ENCODE results near the gene RPRD1A. TPM values are rescaled to one million over a fixed set of nuclear protein-coding genes. Genes with fewer than 3 reads are reported as not detected.
"Not testable (repeated sequence)": the region's sequence is repeated elsewhere in the genome, so short reads cannot be mapped to it uniquely, and the experiment has no call there.

RPRD1A gene
- total and polyA plus RNA-seq, 2 experiments from 2014 or later = 23.3 to 68.0 TPM

GRCh38 chr18:36083729-36084128, 16.4 kb upstream of the RPRD1A start:
- 76% methylated on average over 2 of the region's 2 CpGs for WGBS (ENCODE audit: low lambda C conversion rate, missing lambda C conversion rate)

GRCh38 chr18:36081118-36081517, 13.8 kb upstream of the RPRD1A start:
- H4K20me1 ChIP-seq (ENCODE audit: insufficient read depth, poor library complexity, severe bottlenecking); H3K27me3 ChIP-seq; H3K4me1 ChIP-seq (ENCODE audit: insufficient read depth); H3K4me2 ChIP-seq; H3K36me3 ChIP-seq (replicated peaks; ENCODE audit: insufficient read depth, low read depth); H3K79me2 ChIP-seq; H3K4me3 ChIP-seq; DNase-seq (ENCODE audit: low spot score); H3K9me2 ChIP-seq (replicated peaks; ENCODE audit: insufficient read depth); H3K27ac ChIP-seq; H3K9me3 ChIP-seq (ENCODE audit: low read depth); H2AFZ ChIP-seq: not testable (repeated sequence)
- 91% methylated on average over 2 of the region's 2 CpGs for WGBS (ENCODE audit: low lambda C conversion rate, missing lambda C conversion rate)

More at GRCh38 chr18:36083729-36084128, 16.4 kb upstream of the RPRD1A start:
- Histone ChIP-seq H4K20me1 (ENCODE audit: insufficient read depth, poor library complexity, severe bottlenecking) (no peaks in the 10 kb centered on the region), H3K27me3 (no peaks in the 10 kb centered on the region), H2AFZ (no peak overlapping the region), H3K4me3 (no peak overlapping the region), H3K4me2 (no peak overlapping the region), H3K9me3 (ENCODE audit: low read depth) (no peaks in the 10 kb centered on the region), H3K9me2 (replicated peaks; ENCODE audit: insufficient read depth) (no peaks in the 10 kb centered on the region), H3K27ac (no peak overlapping the region), H3K36me3 (replicated peaks; ENCODE audit: insufficient read depth, low read depth) (no peaks in the 10 kb centered on the region), H3K4me1 (ENCODE audit: insufficient read depth) (no peaks in the 10 kb centered on the region), H3K79me2 (no peaks in the 10 kb centered on the region)
- TF ChIP-seq CTCF (IDR thresholded peaks at IDR 0.05; ENCODE audit: poor library complexity) = no peak
- TF ChIP-seq EZH2 (IDR thresholded peaks at IDR 0.05; ENCODE audit: borderline replicate concordance) = no peak
- TF ChIP-seq EZH2phosphoT487 (IDR thresholded peaks at IDR 0.05; ENCODE audit: low read depth, severe bottlenecking, unreplicated experiment) = no peak
- DNase-seq (ENCODE audit: low spot score) = no peak

GRCh38 chr18:36078751-36079529, 11.6 kb upstream of the RPRD1A start:
- Histone ChIP-seq H3K9me2 (replicated peaks; ENCODE audit: insufficient read depth) (no peaks in the 10 kb centered on the region), H3K9me3 (ENCODE audit: low read depth) (no peaks in the 10 kb centered on the region), H3K4me1 (ENCODE audit: insufficient read depth) (no peaks in the 10 kb centered on the region), H3K4me2 (no peak overlapping the region), H3K36me3 (replicated peaks; ENCODE audit: insufficient read depth, low read depth) (no peaks in the 10 kb centered on the region), H3K27ac (no peak overlapping the region), H2AFZ (no peak overlapping the region), H4K20me1 (ENCODE audit: insufficient read depth, poor library complexity, severe bottlenecking) (no peaks in the 10 kb centered on the region), H3K4me3 (no peak overlapping the region), H3K27me3 (no peaks in the 10 kb centered on the region), H3K79me2 (no peaks in the 10 kb centered on the region)
- DNase-seq (ENCODE audit: low spot score) = no peak
- TF ChIP-seq CTCF (IDR thresholded peaks at IDR 0.05; ENCODE audit: poor library complexity) (no peak), EZH2phosphoT487 (IDR thresholded peaks at IDR 0.05; ENCODE audit: low read depth, severe bottlenecking, unreplicated experiment) (no peak), EZH2 (IDR thresholded peaks at IDR 0.05; ENCODE audit: borderline replicate concordance) (no peak)
- 90% methylated on average over 6 of the region's 6 CpGs for WGBS (ENCODE audit: low lambda C conversion rate, missing lambda C conversion rate)

DNA sequence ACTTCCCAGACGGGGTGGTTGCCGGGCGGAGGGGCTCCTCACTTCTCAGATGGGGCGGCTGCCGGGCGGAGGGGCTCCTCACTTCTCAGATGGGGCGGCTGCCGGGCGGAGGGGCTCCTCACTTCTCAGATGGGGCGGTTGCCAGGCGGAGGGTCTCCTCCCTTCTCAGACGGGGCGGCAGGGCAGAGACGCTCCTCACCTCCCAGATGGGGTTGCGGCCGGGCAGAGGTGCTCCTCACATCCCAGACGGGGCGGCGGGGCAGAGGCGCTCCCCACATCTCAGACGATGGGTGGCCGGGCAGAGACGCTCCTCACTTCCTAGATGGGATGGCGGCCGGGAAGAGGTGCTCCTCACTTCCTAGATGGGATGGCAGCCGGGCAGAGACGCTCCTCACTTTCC, 10.4 kb upstream of the RPRD1A start:
- H3K79me2 ChIP-seq; H3K4me2 ChIP-seq; H2AFZ ChIP-seq; H3K36me3 ChIP-seq (replicated peaks; ENCODE audit: insufficient read depth, low read depth); H3K4me1 ChIP-seq (ENCODE audit: insufficient read depth); H3K27ac ChIP-seq; DNase-seq (ENCODE audit: low spot score); H3K9me3 ChIP-seq (ENCODE audit: low read depth); H3K27me3 ChIP-seq; H3K9me2 ChIP-seq (replicated peaks; ENCODE audit: insufficient read depth); H4K20me1 ChIP-seq (ENCODE audit: insufficient read depth, poor library complexity, severe bottlenecking); H3K4me3 ChIP-seq: not testable (repeated sequence)
- WGBS (ENCODE audit: low lambda C conversion rate, missing lambda C conversion rate) = 100% methylated on average over 6 of the region's 27 CpGs

Measured in hepatocyte (in vitro differentiated cells).